Inflammatory macrophage treated with lipopolysaccharide for 1 hour (primary cell): ENCODE results near the gene HSF2BP.
"Not testable (repeated sequence)": the region's sequence is repeated elsewhere in the genome, so short reads cannot be mapped to it uniquely, and the experiment has no call there.

ENCODE experiments used
- DNase-seq, 2 donors: peaks; one replicate each; pipeline ENCODE4 v3.0.0-alpha.2; 2020 to 2022

Gene HSF2BP

DNA sequence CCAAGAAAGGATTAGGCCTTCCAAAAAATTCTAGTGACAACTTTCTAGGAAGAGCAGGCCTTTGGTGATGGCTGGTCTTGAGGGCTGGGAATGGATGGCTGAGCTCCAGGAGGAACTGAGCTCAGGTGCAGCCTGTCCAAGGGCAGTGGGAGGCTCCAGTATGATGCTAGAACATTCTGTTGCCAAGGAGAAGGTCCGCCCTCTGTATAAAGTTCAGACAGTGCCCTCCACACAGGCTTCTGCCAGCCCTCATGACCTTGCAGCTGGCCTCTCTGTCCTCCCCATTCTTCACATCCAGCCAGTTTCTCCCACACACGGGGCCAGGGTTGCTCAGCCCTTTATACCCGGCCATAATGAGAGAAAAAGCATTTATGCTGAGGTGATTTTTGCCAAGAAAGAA is 146.3 kb downstream of the HSF2BP start:
- not testable (repeated sequence) for DNase-seq

- not testable (repeated sequence) for DNase-seq
Observed at GRCh38 chr21:43511209-43511608, 148.1 kb downstream of the HSF2BP start.

DNA sequence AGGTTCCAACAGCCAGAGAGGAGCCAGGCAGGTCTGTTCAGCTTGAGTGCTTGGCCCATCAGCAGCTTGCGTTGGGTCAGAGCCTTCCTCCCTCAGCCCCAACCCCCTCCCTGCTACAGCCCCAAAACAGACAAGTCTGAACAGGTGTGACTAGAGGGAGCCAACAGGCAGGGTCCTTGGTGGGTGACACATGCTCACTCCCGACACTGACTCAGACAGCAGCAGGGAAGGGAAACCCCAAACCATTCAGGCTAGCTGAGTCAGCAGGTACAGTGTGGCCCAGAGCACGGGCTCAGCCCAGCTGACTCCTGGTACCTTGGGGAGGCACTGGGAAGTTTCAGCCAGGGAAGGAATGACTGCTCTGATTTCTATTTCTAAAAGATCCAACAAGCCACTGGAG is 148.6 kb downstream of the HSF2BP start:
- DNase-seq: not testable (repeated sequence)

GRCh38 chr21:43503892-43504291 is 155.4 kb downstream of the HSF2BP start:
- DNase-seq: not testable (repeated sequence)

DNA sequence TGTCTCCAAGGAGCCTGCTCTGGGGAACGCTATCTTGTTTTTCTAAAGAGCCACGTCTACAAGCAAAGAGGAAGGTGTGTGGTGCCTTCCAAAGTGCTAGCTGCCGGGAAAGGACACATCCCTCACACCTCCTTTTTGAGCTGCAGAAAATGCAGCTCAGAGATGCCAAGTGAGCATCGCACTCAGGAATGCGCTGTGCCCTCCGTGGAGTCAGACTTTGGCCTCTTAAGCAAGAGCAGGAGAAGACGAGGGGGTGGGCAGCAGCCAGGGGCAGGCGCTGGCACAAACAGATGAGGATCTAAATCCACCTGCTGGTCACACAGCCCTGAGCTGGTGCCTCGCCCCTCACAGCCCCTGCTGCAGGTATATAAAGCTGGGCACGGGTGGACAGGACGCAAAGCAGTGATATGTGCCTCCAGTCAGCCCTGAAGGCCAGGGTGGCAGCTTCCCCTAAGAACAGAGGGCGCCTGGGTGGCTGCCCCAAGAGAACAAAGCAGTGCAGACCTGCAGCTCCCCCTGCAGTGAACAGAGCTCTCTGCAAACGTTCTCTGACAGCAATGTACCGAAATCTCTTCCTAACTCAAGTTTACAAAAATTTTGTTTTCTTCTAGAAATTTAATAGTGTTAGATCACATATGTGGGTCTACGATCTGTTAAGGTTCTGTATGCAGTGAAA is 156.1 kb downstream of the HSF2BP start:
- DNase-seq: not testable (repeated sequence)

GRCh38 chr21:43502407-43503071 is 156.7 kb downstream of the HSF2BP start:
- DNase-seq: not testable (repeated sequence)

GRCh38 chr21:43498924-43499323 is 160.4 kb downstream of the HSF2BP start:
- not testable (repeated sequence) for DNase-seq

- not testable (repeated sequence) for DNase-seq
Observed at GRCh38 chr21:43498065-43498464, 161.2 kb downstream of the HSF2BP start.

DNA sequence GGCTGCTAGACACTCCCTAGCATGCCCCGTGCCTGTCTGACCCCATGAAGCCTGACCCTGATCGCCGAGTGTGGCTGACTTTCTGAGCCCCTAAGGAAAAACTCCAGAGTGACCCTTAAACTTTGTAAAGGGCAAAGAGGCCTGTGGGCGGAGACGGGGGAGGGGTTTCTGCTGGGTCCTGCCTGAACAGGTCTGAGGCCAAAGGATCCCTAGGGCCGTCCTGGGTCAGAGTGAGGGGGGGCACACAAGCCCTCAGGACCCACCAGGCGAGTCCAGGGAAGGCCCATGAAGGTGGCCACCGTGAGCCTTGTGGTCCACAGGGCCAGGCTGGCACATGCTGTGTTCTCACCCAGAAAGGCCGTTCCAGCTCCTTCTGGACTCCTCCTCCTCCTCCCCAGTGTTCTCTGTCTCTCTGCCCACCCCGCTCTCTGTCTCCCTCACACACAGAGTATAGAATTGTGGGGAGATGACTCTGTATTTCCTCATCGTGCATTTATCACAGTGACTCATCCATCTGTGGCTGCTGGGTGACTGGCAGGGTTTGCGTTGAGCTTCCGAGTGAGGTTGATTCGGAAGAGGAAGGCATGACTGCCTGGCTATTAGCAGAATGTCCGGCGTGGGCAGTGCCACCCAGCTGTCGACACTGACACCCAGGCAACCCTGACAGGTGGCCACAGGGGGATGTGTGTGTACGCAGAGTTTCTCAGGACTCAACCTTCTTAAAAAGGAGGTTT is 164.8 kb downstream of the HSF2BP start:
- not testable (repeated sequence) for DNase-seq

DNA sequence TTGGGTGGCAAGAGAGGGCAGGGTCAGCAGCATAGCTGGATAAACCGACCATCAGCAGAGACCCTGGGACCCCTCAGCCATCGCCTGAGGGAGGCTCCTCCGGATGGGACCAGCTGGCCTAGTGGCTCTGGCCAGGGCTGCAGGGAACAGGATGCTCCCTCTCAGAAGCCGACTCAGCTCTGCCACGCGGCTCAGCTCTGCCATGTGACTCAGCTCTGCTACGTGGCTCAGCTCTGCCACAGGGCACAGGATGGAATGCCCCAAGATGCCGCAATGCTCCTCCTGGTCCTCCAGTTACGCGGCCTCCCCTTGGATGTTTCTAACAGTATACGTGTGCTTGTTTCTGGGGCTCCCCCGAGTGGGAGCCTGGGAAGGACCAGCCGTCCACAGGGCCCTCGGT is 165.8 kb downstream of the HSF2BP start:
- DNase-seq: not testable (repeated sequence)

- DNase-seq: not testable (repeated sequence)
Observed at GRCh38 chr21:43488235-43488634, 171.1 kb downstream of the HSF2BP start.

DNA sequence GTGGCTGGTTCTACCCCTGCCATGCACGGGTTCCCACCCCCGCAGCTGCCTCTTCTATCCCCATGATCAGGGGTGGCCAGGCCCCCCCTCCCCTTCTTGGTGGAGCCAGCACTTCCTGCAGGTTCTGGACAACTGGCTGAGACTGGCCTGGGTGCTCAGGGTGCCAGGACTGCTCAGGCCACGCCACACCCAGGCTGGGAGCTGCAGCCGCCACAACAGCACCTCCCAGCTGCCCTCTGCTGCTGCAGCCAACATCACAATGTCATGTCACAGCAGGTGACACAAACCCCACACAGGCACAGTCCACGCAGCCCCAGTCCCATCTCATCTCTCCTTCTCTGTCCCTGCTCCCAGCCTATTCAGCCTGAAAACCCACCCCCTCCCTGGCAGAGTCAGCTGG is 173.2 kb downstream of the HSF2BP start:
- DNase-seq: not testable (repeated sequence)

DNA sequence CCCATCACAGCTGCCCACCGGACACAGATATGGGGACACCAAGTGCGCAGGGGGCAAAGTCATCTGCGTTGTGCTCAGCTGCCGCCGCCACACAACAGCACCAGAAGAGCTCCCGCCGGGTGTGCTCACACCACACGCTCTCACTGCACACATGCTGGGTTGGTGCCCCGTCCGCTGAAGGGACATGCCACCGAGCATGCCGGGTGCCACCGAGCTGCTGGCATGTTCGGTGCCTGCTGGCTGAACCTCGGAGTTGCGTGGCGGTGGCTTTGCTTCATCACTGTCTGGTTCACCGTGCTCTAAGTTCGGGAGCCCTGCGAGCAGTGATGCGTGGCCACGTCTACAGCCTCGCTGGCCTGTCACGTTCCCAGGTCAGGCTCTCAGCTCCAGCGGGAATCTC is 174.3 kb downstream of the HSF2BP start:
- not testable (repeated sequence) for DNase-seq

DNA sequence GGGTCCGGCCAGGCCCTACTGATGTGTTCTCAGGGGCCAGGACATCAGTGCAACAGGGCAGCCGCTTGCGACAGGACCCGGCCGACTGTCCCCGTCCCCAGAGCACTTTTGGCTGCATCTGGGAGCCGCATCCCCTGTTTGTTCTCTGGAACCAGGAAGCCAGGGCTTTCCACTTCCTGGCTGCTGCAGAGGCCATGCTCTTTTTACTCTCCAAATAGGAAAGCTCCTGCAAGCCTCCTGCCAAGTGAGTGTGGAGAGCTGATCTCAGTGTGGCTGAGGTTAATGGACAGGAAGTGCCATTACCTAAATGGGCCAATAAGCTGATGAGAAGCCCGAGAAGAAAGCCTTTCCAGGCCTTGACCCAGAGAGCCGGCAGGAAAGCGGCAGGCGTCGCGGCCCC is 180.1 kb downstream of the HSF2BP start:
- not testable (repeated sequence) for DNase-seq
